MM.1S (cell line): ENCODE measurements around the gene TMEM235.

ENCODE experiments used
- DNase-seq: peaks from one replicate; pipeline ENCODE4 v3.0.0-alpha.2; 2015
- H2AFZ ChIP-seq: fragments of 300-600 bp; sonication (generic); 2 replicates; pipeline ENCODE4 v1.6.0; 2016; ENCODE audit warnings: antibody characterized with exemption, low read length
- H3F3A ChIP-seq: fragments of 300-600 bp; sonication (generic); 2 replicates; pipeline ENCODE4 v1.6.1; 2016; ENCODE audit warnings: mild to moderate bottlenecking, antibody characterized with exemption, low read length, moderate library complexity, mixed read lengths; ENCODE audit not compliant: insufficient read depth
- H3K27ac ChIP-seq: fragments of 300-600 bp; sonication (generic); 2 replicates; pipeline ENCODE4 v1.5.1; 2016; ENCODE audit warnings: mild to moderate bottlenecking, low read length
- H3K27me3 ChIP-seq: fragments of 300-600 bp; sonication (generic); replicated peaks from 2 replicates; pipeline ENCODE4 v1.6.0; 2016; ENCODE audit warnings: low read length; ENCODE audit not compliant: insufficient read depth
- H3K36me3 ChIP-seq: fragments of 300-600 bp; sonication (generic); replicated peaks from 2 replicates; pipeline ENCODE4 v1.6.1; 2016; ENCODE audit warnings: mild to moderate bottlenecking, low read length, mixed read lengths; ENCODE audit not compliant: insufficient read depth
- H3K4me1 ChIP-seq: fragments of 300-600 bp; sonication (generic); 2 replicates; pipeline ENCODE4 v1.6.1; 2016; ENCODE audit warnings: low read length, mixed read lengths
- H3K4me2 ChIP-seq: fragments of 300-600 bp; sonication (generic); 2 replicates; pipeline ENCODE4 v1.6.0; 2016; ENCODE audit warnings: low read depth, low read length
- H3K4me3 ChIP-seq: fragments of 300-600 bp; sonication (generic); 2 replicates; pipeline ENCODE4 v1.5.1; 2016; ENCODE audit warnings: low read length, mixed read lengths
- H3K79me2 ChIP-seq: fragments of 300-600 bp; sonication (generic); 2 replicates; pipeline ENCODE4 v1.6.1; 2016; ENCODE audit warnings: mixed run types, low read length, mixed read lengths
- H3K9ac ChIP-seq: fragments of 300-600 bp; sonication (generic); 2 replicates; pipeline ENCODE4 v1.6.1; 2016; ENCODE audit warnings: low read length, mixed read lengths
- H3K9me2 ChIP-seq: fragments of 300-600 bp; sonication (generic); replicated peaks from 2 replicates; pipeline ENCODE4 v1.6.1; 2016; ENCODE audit warnings: mild to moderate bottlenecking, low read length, mixed read lengths; ENCODE audit not compliant: insufficient read depth
- H3K9me3 ChIP-seq: fragments of 300-600 bp; sonication (generic); replicated peaks from 2 replicates; pipeline ENCODE4 v1.6.1; 2016; ENCODE audit warnings: mild to moderate bottlenecking, low read length, mixed read lengths; ENCODE audit not compliant: insufficient read depth
- H4K20me1 ChIP-seq: fragments of 300-600 bp; sonication (generic); 2 replicates; pipeline ENCODE4 v1.6.1; 2016; ENCODE audit warnings: mild to moderate bottlenecking, low read length, moderate library complexity, mixed read lengths; ENCODE audit not compliant: insufficient read depth
- CTCF ChIP-seq: fragments of 300-600 bp; sonication (generic); IDR thresholded peaks from 2 replicates; pipeline ENCODE4 v1.5.1; 2016; ENCODE audit warnings: antibody characterized with exemption, low read length, mixed read lengths
- EZH2 ChIP-seq: fragments of 300-600 bp; sonication (generic); optimal IDR thresholded peaks from 2 replicates; pipeline ENCODE3; 2017; ENCODE audit warnings: low read depth, mild to moderate bottlenecking, antibody characterized with exemption, low read length, mixed read lengths
- EZH2phosphoT487 ChIP-seq: fragments of 300-600 bp; sonication (generic); IDR thresholded peaks from 2 replicates; pipeline ENCODE4 v1.6.1; 2018; ENCODE audit warnings: antibody characterized with exemption, low read length

Gene TMEM235

GRCh38 chr17:78248051-78248914 is 16.9 kb downstream of the TMEM235 start:
- Histone ChIP-seq H4K20me1 (no peaks in the 10 kb centered on the region), H3K79me2 (no peaks in the 10 kb centered on the region), H3K4me3 (no peak overlapping the region), H3K4me2 (no peak overlapping the region), H3K36me3 (no peaks in the 10 kb centered on the region), H3K9ac (no peak overlapping the region), H2AFZ (no peak overlapping the region), H3K9me3 (no peaks in the 10 kb centered on the region), H3K27me3 (no peaks in the 10 kb centered on the region), H3K9me2 (no peaks in the 10 kb centered on the region), H3F3A (peaks cover 24% of the 10 kb centered on the region), H3K27ac (no peak overlapping the region), H3K4me1 (peaks cover 31% of the 10 kb centered on the region)
- no peak for DNase-seq
- TF ChIP-seq EZH2phosphoT487 = no peak
- no peak for TF ChIP-seq EZH2
- TF ChIP-seq CTCF = no peak

- H3K9me2 ChIP-seq = no peaks in the 10 kb centered on the region
- H3K79me2 ChIP-seq = no peaks in the 10 kb centered on the region
- H3K4me2 ChIP-seq = no peak overlapping the region
- H3K4me3 ChIP-seq = no peak overlapping the region
- H3K36me3 ChIP-seq = no peaks in the 10 kb centered on the region
- no peaks in the 10 kb centered on the region for H3K9me3 ChIP-seq
- peaks cover 29% of the 10 kb centered on the region for H3F3A ChIP-seq
- H3K27ac ChIP-seq = no peak overlapping the region
- H4K20me1 ChIP-seq = no peaks in the 10 kb centered on the region
- H3K4me1 ChIP-seq = peaks cover 29% of the 10 kb centered on the region
- DNase-seq = no peak
- no peaks in the 10 kb centered on the region for H3K27me3 ChIP-seq
- no peak overlapping the region for H3K9ac ChIP-seq
- no peak for TF ChIP-seq CTCF
- TF ChIP-seq EZH2phosphoT487 = no peak
- TF ChIP-seq EZH2 = no peak
- no peak overlapping the region for H2AFZ ChIP-seq
Measured at GRCh38 chr17:78249074-78249817, 17.8 kb downstream of the TMEM235 start.

GRCh38 chr17:78249818-78250806 is 18.7 kb downstream of the TMEM235 start:
- H2AFZ ChIP-seq = no peak overlapping the region
- H3K4me2 ChIP-seq = peak overlapping the region; percentile 76; the same call in 1 of the 2 replicates
- no peak for DNase-seq
- H3K9me2 ChIP-seq = no peaks in the 10 kb centered on the region
- peaks cover 29% of the 10 kb centered on the region for H3F3A ChIP-seq
- H3K9ac ChIP-seq = no peak overlapping the region
- H3K4me1 ChIP-seq = peaks cover 29% of the 10 kb centered on the region
- no peaks in the 10 kb centered on the region for H3K79me2 ChIP-seq
- H3K4me3 ChIP-seq = no peak overlapping the region
- H3K36me3 ChIP-seq = no peaks in the 10 kb centered on the region
- no peaks in the 10 kb centered on the region for H3K27me3 ChIP-seq
- H3K9me3 ChIP-seq = no peaks in the 10 kb centered on the region
- TF ChIP-seq EZH2 (no peak), EZH2phosphoT487 (no peak), CTCF (no peak)
- no peaks in the 10 kb centered on the region for H4K20me1 ChIP-seq
- H3K27ac ChIP-seq = no peak overlapping the region
